ENCODE results near the gene ETFA. TPM values are rescaled to one million over a fixed set of nuclear protein-coding genes. Genes with fewer than 3 reads are reported as not detected.

ETFA gene
- total and polyA plus RNA-seq, 12 donors: 103 to 541 (median 442) TPM

DNA sequence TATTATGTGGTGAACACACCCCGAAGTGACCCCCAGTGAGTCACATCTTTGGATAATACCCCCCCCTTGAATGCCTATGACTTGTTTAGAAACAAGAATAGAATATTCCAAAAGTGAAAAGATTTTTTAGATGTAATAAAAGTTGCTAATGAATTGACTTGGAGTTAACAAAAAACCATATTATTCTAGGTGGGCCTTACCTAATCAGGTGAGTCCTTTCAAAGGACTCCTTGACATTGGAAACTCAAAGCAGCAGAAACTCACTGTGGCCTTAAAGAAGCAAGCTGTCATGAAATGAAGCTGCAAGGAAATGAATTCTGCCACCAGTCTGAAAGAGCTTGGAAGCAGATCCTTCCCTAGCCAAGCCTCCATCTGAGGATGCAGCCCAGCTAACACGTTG, 14.4 kb upstream of the ETFA start:
- no peak overlapping the region for H3K4me3 ChIP-seq
- H3K27ac ChIP-seq: no peak overlapping the region
- peaks cover 0 to 87% (median 16%) of the 10 kb centered on the region in 7 donors for H3K27me3 ChIP-seq
- ATAC-seq (no peak), DNase-seq (no peak)
- H3K9me3 ChIP-seq: no peaks in the 10 kb centered on the region
- TF ChIP-seq, protein P1, sequence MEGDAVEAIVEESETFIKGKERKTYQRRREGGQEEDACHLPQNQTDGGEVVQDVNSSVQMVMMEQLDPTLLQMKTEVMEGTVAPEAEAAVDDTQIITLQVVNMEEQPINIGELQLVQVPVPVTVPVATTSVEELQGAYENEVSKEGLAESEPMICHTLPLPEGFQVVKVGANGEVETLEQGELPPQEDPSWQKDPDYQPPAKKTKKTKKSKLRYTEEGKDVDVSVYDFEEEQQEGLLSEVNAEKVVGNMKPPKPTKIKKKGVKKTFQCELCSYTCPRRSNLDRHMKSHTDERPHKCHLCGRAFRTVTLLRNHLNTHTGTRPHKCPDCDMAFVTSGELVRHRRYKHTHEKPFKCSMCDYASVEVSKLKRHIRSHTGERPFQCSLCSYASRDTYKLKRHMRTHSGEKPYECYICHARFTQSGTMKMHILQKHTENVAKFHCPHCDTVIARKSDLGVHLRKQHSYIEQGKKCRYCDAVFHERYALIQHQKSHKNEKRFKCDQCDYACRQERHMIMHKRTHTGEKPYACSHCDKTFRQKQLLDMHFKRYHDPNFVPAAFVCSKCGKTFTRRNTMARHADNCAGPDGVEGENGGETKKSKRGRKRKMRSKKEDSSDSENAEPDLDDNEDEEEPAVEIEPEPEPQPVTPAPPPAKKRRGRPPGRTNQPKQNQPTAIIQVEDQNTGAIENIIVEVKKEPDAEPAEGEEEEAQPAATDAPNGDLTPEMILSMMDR (IDR thresholded peaks at IDR 0.05): no peak
- H3K36me3 ChIP-seq: no peaks in the 10 kb centered on the region
- H3K4me1 ChIP-seq: peaks cover 0 to 21% (median 4%) of the 10 kb centered on the region in 9 donors
- 70 to 76% methylated on average over 2 of the region's 2 CpGs for WGBS, 2 donors
- intact Hi-C loops (cut with DNase I): loop anchor here in 4 of 10 donors (5.0 kb wide), 3 partner anchors 88 to 138 kb away; no protein-coding TSS in a partner anchor

DNA sequence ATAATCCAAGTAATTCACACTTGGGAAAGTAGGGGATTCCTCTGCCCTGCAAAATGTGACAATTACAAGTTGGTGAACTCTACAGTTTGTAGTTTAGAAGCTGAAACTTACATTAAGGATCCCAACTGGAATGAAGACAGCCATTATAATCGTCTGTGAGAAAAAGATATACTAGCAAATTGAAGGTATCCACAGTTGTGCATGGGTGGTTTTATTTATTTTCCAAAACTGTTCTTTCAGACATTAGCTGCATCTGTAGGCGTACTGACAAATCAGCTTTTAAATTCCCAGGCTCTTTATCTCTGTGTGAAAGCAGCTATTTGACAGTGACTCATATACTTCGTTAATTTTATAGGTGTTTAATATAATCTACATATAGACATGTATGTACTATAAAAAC, 12.8 kb upstream of the ETFA start:
- TF ChIP-seq, protein P1 (IDR thresholded peaks at IDR 0.05): no peak
- 67 to 69% methylated on average over 3 of the region's 3 CpGs for WGBS, 2 donors
- peaks cover 0 to 77% (median 16%) of the 10 kb centered on the region in 7 donors for H3K27me3 ChIP-seq
- H3K27ac ChIP-seq: no peak overlapping the region
- ATAC-seq (no peak), DNase-seq (no peak)
- H3K4me1 ChIP-seq: peaks cover 0 to 21% (median 3%) of the 10 kb centered on the region in 9 donors
- no peak overlapping the region for H3K4me3 ChIP-seq
- intact Hi-C loops (cut with DNase I): no loop called here
- H3K9me3 ChIP-seq: no peaks in the 10 kb centered on the region
- no peaks in the 10 kb centered on the region for H3K36me3 ChIP-seq

DNA sequence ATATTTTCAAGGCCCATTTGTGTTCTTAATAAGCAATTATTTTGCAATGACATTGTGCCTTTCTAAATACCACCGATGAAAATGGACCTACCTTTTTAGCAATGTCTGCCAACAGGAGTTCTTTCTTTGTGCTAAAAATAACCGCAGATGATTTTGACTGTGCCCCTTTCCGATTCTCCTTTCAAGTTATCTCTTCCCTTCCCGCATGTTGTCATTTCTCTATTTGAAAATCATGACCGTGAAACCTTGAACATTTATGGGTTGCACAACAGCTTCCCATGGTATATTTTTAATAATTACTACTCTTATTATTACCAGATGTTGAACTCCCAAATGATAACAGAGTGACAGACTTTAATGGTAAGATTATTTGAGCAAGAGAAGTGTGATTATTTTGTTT, 10.3 kb upstream of the ETFA start:
- intact Hi-C loops (cut with DNase I): no loop called here
- DNase-seq: no peak
- Histone ChIP-seq H3K36me3 (no peaks in the 10 kb centered on the region), H3K27ac (no peak overlapping the region), H3K9me3 (no peaks in the 10 kb centered on the region), H3K4me1 (peaks cover 0 to 8% (median 0%) of the 10 kb centered on the region in 9 donors), H3K4me3 (no peak overlapping the region), H3K27me3 (peaks cover 0 to 58% (median 16%) of the 10 kb centered on the region in 7 donors)
- ATAC-seq: peak in 2 of 8 donors; percentile 63 to 64
- TF ChIP-seq, protein P1 (IDR thresholded peaks at IDR 0.05): no peak
- 32 to 51% methylated on average over 5 of the region's 5 CpGs for WGBS, 2 donors

DNA sequence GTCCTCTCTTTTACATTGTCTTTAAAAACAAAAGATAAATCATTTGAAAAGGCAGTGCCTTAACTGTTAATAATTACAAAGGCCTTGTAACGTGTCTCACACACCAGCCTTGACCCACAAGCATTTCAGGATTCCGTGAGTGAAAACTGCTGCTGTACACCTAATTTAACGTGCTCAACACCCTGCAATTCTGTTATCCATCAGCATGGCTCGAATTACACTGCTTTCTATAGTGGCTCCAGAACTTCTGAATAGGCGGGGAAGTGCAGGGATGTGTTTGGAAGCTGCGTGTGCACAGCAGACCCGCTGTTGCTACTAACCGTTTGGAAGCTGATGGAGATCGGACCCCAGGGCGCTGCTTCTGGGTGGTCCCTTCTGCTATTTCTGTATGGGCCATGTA, 9.9 kb upstream of the ETFA start:
- no peak overlapping the region for H3K4me3 ChIP-seq
- ATAC-seq (peak in 2 of 8 donors; percentile 26 to 28), DNase-seq (no peak)
- intact Hi-C loops (cut with DNase I): no loop called here
- peaks cover 0 to 54% (median 16%) of the 10 kb centered on the region in 7 donors for H3K27me3 ChIP-seq
- peaks cover 0 to 8% (median 0%) of the 10 kb centered on the region in 9 donors for H3K4me1 ChIP-seq
- TF ChIP-seq, protein P1 (IDR thresholded peaks at IDR 0.05): no peak
- H3K27ac ChIP-seq: no peak overlapping the region
- no peaks in the 10 kb centered on the region for H3K9me3 ChIP-seq
- WGBS, 2 donors: 46 to 51% methylated on average over 10 of the region's 10 CpGs
- no peaks in the 10 kb centered on the region for H3K36me3 ChIP-seq
